Measurements from ENCODE around the gene C17orf75. TPM values are rescaled to one million over a fixed set of nuclear protein-coding genes. Genes with fewer than 3 reads are reported as not detected.

Gene C17orf75
- total RNA-seq, 1 experiment from 2014 or later, result 27.0 TPM

DNA sequence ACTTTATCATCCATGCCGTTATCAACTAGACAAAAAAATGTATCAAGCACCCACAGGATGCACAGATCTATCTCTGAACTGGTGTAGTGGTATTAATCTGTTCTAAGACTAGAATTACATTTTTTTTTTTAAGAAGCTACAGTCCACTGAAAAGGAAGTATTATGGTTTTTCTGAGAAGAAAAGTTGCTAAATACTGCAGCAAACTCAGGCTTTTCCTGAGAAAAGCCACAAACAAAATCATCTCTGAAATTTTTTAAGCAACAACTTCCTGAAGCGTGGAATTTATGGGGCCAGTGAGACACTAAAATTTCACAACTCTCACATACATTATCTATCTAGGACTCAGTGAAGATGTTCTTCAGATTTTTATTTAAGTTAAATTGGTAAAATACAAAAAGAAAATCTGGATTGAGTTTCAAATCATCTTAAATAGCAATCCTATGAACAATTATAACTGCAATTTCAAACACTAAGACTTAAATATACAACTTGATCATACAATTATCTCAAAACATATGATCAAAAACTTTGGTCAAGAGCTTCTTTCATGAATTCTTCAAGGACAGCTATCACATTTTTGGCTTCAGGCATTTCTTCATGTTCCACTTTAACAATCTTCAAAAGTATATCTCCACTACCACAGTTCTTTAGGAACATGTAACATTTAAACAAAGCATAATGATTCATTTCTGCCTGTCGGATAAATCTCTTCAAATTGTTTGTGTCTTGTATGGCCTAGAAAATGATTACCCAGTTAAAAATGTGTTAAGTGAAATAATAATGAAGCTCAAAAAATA is 10.5 kb downstream of the C17orf75 start:
- Histone ChIP-seq H4K20me1 (ENCODE audit: low read length) (no peaks in the 10 kb centered on the region), H2AFZ (ENCODE audit: low read length) (no peak overlapping the region), H3K9ac (ENCODE audit: low read length) (no peak overlapping the region), H3K4me2 (ENCODE audit: low read length) (no peak overlapping the region), H3K79me2 (ENCODE audit: low read length) (no peaks in the 10 kb centered on the region), H3K27me3 (ENCODE audit: low read length) (no peaks in the 10 kb centered on the region), H3K27ac (ENCODE audit: low read length) (no peak overlapping the region), H3K9me2 (replicated peaks; ENCODE audit: low read length) (no peaks in the 10 kb centered on the region), H3K9me3 (ENCODE audit: low read length) (no peaks in the 10 kb centered on the region), H3F3A (ENCODE audit: low read length, unreplicated experiment) (no peaks in the 10 kb centered on the region), H3K4me1 (ENCODE audit: insufficient read depth, low read length) (no peaks in the 10 kb centered on the region), H3K4me3 (ENCODE audit: low read length) (no peak overlapping the region), H3K36me3 (ENCODE audit: low read depth, low read length) (peaks cover 7% of the 10 kb centered on the region; the same call in 1 of the 2 replicates)
- ChIA-PET POLR2A (ENCODE audit: unreplicated experiment) (no interaction called here), CTCF (no interaction called here)
- intact Hi-C loops (cut with micrococcal nuclease), result no loop called here
- BruUV-seq (replicated peaks), result no TSS peak
- no peak for DNase-seq
- TF ChIP-seq EZH2 (IDR thresholded peaks at IDR 0.05; ENCODE audit: low read length, unreplicated experiment) (no peak), EZH2phosphoT487 (IDR thresholded peaks at IDR 0.05; ENCODE audit: borderline replicate concordance, low read length) (no peak)
- TF ChIP-seq, protein P1, sequence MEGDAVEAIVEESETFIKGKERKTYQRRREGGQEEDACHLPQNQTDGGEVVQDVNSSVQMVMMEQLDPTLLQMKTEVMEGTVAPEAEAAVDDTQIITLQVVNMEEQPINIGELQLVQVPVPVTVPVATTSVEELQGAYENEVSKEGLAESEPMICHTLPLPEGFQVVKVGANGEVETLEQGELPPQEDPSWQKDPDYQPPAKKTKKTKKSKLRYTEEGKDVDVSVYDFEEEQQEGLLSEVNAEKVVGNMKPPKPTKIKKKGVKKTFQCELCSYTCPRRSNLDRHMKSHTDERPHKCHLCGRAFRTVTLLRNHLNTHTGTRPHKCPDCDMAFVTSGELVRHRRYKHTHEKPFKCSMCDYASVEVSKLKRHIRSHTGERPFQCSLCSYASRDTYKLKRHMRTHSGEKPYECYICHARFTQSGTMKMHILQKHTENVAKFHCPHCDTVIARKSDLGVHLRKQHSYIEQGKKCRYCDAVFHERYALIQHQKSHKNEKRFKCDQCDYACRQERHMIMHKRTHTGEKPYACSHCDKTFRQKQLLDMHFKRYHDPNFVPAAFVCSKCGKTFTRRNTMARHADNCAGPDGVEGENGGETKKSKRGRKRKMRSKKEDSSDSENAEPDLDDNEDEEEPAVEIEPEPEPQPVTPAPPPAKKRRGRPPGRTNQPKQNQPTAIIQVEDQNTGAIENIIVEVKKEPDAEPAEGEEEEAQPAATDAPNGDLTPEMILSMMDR (conservative IDR thresholded peaks at IDR 0.05; ENCODE audit: low read depth, low read length), result no peak
- ATAC-seq, result no peak

DNA sequence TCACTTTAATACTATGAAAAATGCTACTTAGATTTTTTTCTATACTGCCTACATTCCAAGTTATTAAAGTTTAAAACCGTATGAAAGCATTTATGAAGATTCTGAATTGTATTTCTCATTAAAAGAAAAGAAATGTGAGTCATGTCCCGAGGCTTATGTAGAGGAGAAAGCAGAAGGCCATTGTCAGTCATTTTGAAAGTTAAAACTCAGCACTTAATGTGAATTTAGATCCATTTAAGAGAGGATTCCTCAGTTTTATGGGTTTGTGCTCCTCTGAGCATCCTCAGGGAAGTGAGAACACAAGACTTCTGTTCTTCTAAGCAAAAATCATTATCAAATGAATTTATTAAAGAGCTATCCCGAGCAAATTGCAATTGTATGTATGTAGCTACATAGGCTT is 11.8 kb downstream of the C17orf75 start:
- ATAC-seq (no peak), DNase-seq (no peak)
- no peaks in the 10 kb centered on the region for H3F3A ChIP-seq (ENCODE audit: low read length, unreplicated experiment)
- BruUV-seq (replicated peaks), result no TSS peak
- intact Hi-C loops (cut with micrococcal nuclease), result no loop called here
- no peak overlapping the region for H3K4me2 ChIP-seq (ENCODE audit: low read length)
- H2AFZ ChIP-seq (ENCODE audit: low read length), result no peak overlapping the region
- ChIA-PET POLR2A (ENCODE audit: unreplicated experiment) (no interaction called here), CTCF (no interaction called here)
- no peaks in the 10 kb centered on the region for H3K27me3 ChIP-seq (ENCODE audit: low read length)
- H3K4me1 ChIP-seq (ENCODE audit: insufficient read depth, low read length), result no peaks in the 10 kb centered on the region
- H3K79me2 ChIP-seq (ENCODE audit: low read length), result no peaks in the 10 kb centered on the region
- H3K9ac ChIP-seq (ENCODE audit: low read length), result no peak overlapping the region
- peaks cover 7% of the 10 kb centered on the region; the same call in 1 of the 2 replicates for H3K36me3 ChIP-seq (ENCODE audit: low read depth, low read length)
- H4K20me1 ChIP-seq (ENCODE audit: low read length), result no peaks in the 10 kb centered on the region
- TF ChIP-seq EZH2phosphoT487 (IDR thresholded peaks at IDR 0.05; ENCODE audit: borderline replicate concordance, low read length), result no peak
- H3K9me2 ChIP-seq (replicated peaks; ENCODE audit: low read length), result no peaks in the 10 kb centered on the region
- no peaks in the 10 kb centered on the region for H3K9me3 ChIP-seq (ENCODE audit: low read length)
- H3K27ac ChIP-seq (ENCODE audit: low read length), result no peak overlapping the region
- H3K4me3 ChIP-seq (ENCODE audit: low read length), result no peak overlapping the region

DNA sequence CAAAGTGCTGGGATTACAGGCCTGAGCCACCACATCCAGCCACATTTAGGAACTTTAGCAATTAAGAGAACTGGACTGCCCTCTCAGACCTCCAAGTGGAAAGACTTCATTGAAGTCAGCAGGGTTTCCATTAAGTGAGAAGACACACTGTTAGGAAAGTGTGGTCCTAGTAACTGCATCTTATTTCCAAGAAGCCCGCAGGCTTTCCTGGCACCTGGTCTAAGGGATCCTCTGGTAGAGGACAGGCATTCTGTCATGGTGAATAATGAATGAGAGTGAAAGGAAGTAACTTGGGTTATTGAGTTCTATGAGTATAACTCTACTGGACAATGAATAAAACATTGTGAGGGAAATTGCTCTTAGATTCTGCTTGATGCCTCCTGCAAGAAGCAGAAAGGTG is 14.1 kb downstream of the C17orf75 start:
- POLR2A ChIA-PET (ENCODE audit: unreplicated experiment), result no interaction called here
- intact Hi-C loops (cut with micrococcal nuclease), result no loop called here
- CTCF ChIA-PET, result no interaction called here

More for the DNA sequence above, 14.1 kb downstream of the C17orf75 start:
- TF ChIP-seq EZH2 (IDR thresholded peaks at IDR 0.05; ENCODE audit: low read length, unreplicated experiment), result no peak
- TF ChIP-seq EZH2phosphoT487 (IDR thresholded peaks at IDR 0.05; ENCODE audit: borderline replicate concordance, low read length), result no peak
- TF ChIP-seq, protein P1 (conservative IDR thresholded peaks at IDR 0.05; ENCODE audit: low read depth, low read length), result no peak
- no peaks in the 10 kb centered on the region for H3F3A ChIP-seq (ENCODE audit: low read length, unreplicated experiment)
- no peak overlapping the region for H3K9ac ChIP-seq (ENCODE audit: low read length)
- H3K27ac ChIP-seq (ENCODE audit: low read length), result no peak overlapping the region
- H3K9me3 ChIP-seq (ENCODE audit: low read length), result no peaks in the 10 kb centered on the region
- H3K4me3 ChIP-seq (ENCODE audit: low read length), result no peak overlapping the region
- ATAC-seq, result no peak
- H3K9me2 ChIP-seq (replicated peaks; ENCODE audit: low read length), result no peaks in the 10 kb centered on the region
- no peaks in the 10 kb centered on the region for H3K4me1 ChIP-seq (ENCODE audit: insufficient read depth, low read length)
- no peaks in the 10 kb centered on the region for H4K20me1 ChIP-seq (ENCODE audit: low read length)
- DNase-seq, result no peak
- no peaks in the 10 kb centered on the region for H3K27me3 ChIP-seq (ENCODE audit: low read length)
- H3K79me2 ChIP-seq (ENCODE audit: low read length), result no peaks in the 10 kb centered on the region
- BruUV-seq (replicated peaks), result no TSS peak
- H3K4me2 ChIP-seq (ENCODE audit: low read length), result no peak overlapping the region
- no peak overlapping the region for H2AFZ ChIP-seq (ENCODE audit: low read length)
- H3K36me3 ChIP-seq (ENCODE audit: low read depth, low read length), result no peaks in the 10 kb centered on the region; the same call in 1 of the 2 replicates
